ENCODE data around the gene PPM1M.

- TF ChIP-seq EZH2phosphoT487 (IDR thresholded peaks at IDR 0.05; ENCODE audit: insufficient read depth, low read depth): no peak
- no peak for TF ChIP-seq EZH2 (IDR thresholded peaks at IDR 0.05; ENCODE audit: insufficient read depth, poor library complexity, severe bottlenecking)
Measured at GRCh38 chr3:52220380-52221026, 25.1 kb upstream of the PPM1M start.
